Testis (tissue), 2 donors: ENCODE results near the gene RASA2.

Experiments
- CTCF ChIP-seq, 3 experiments: fragments of 450-650 bp in 2 of 3; fragments of 200-600 bp in 1 of 3; sonication (generic) in 1 of 3; IDR thresholded peaks; one replicate each; pipeline ENCODE4 v1.5.1; 2016 to 2019; ENCODE audit warnings: antibody characterized with exemption in 3 of 3, mild to moderate bottlenecking in 2 of 3, moderate library complexity in 1 of 3
- POLR2A ChIP-seq: fragments of 450-650 bp; IDR thresholded peaks from one replicate; pipeline ENCODE4 v1.6.1; 2017; ENCODE audit warnings: antibody characterized with exemption, mild to moderate bottlenecking, moderate library complexity

- TF ChIP-seq CTCF (IDR thresholded peaks at IDR 0.05) = no peak
- TF ChIP-seq POLR2A = no peak
These were observed 43.9 kb upstream of the RASA2 start for GRCh38 chr3:141442914-141443313.
